MCF 10A (cell line): ENCODE measurements around the gene AGBL4. TPM values are rescaled to one million over a fixed set of nuclear protein-coding genes. Genes with fewer than 3 reads are reported as not detected.

Experiments used
- BruUV-seq: library from RNA; stranded (reverse); fragments of 400-500 nt; replicated peaks from 2 replicates; lab custom pipeline; 2021; lab: Mats Ljungman, UMichigan
- CTCF ChIA-PET: fragments of 300-600 bp; sonication (Branson Sonifier 250); formaldehyde crosslinking; extraction: SDS; loops from one replicate; lab custom pipeline; 2021; ENCODE audit warnings: antibody characterized with exemption, inconsistent platforms; lab: Yijun Ruan, JAX
- POLR2A ChIA-PET: fragments of 300-600, 350-650 bp; sonication (Branson Sonifier 250); formaldehyde crosslinking; extraction: SDS; loops from one replicate; lab custom pipeline; 2020; ENCODE audit warnings: antibody characterized with exemption, inconsistent platforms; lab: Yijun Ruan, JAX
- DNase-seq: peaks from one replicate; pipeline ENCODE4 v3.0.0-alpha.2; 2018; ENCODE audit not compliant: unreplicated experiment
- H3K27ac Mint-ChIP-seq: one replicate; pipeline ENCODE4 v1.8.0; 2022; ENCODE audit warnings: mild to moderate bottlenecking, low read depth, mixed read lengths; ENCODE audit not compliant: unreplicated experiment
- H3K27me3 Mint-ChIP-seq: one replicate; pipeline ENCODE4 v1.8.0; 2022; ENCODE audit warnings: mixed read lengths; ENCODE audit not compliant: insufficient read depth, unreplicated experiment
- H3K36me3 Mint-ChIP-seq: one replicate; pipeline ENCODE4 v1.8.0; 2022; ENCODE audit warnings: mild to moderate bottlenecking, moderate library complexity, mixed read lengths; ENCODE audit not compliant: insufficient read depth, unreplicated experiment
- H3K4me1 Mint-ChIP-seq: one replicate; pipeline ENCODE4 v1.8.0; 2022; ENCODE audit warnings: mixed read lengths; ENCODE audit not compliant: insufficient read depth, unreplicated experiment
- H3K4me3 Mint-ChIP-seq: one replicate; pipeline ENCODE4 v1.8.0; 2022; ENCODE audit warnings: mild to moderate bottlenecking, moderate library complexity, mixed read lengths; ENCODE audit not compliant: unreplicated experiment
- H3K9me3 Mint-ChIP-seq: one replicate; pipeline ENCODE4 v1.8.0; 2022; ENCODE audit warnings: mixed read lengths; ENCODE audit not compliant: unreplicated experiment
- CTCF ChIP-seq: fragments of 200-600 bp; IDR thresholded peaks from one replicate; pipeline ENCODE4 v1.8.0; 2022; ENCODE audit warnings: antibody characterized with exemption, mild to moderate bottlenecking; ENCODE audit not compliant: unreplicated experiment
- intact Hi-C: fragments of 100-400 bp; cut with micrococcal nuclease; formaldehyde crosslinking; loops from 2 replicates; pipeline ENCODE4 v1.14.1; 2022
- total RNA-seq: library from RNA; stranded (reverse); gene quantifications from 2 replicates; pipeline ENCODE4 v1.2.3, GENCODE V29; 2022

Gene AGBL4
- total RNA-seq, 1 experiment from 2014 or later = not detected

DNA sequence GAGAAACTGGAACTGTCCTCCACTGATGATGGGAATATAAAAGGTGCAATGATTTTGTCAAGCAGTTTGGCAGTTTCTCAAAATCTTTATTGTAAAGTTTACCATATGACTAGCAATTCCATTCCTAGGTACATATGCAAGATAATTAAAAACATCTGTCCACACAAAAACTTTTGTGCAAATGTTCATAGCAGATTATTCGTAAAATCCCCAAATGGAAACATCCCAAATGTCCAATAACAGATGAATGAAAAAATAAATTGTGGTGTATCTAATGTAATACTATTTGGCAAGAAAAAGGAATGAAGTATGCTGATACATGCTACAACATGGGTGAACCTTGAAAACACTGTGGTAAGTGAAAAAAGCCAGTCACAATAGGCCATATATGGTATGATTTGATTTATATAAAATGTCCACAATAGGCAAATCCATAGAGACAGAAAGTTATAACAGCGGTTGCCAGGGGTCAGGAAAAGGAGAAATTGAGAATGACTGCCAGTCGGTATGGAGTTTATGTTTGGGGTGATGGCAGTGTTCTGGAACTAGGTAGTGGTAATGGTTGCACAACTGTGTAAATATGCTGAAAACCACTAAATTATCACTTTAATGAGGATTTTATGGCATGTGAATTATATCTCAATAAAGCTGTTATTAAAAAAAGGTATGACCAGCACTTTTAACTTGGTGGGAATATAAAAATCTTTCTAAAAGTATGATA lies 1165.4 kb downstream of the AGBL4 start:
- Mint-ChIP-seq H3K27me3 (no peaks in the 10 kb centered on the region), H3K4me3 (no peak overlapping the region), H3K4me1 (peaks cover 13% of the 10 kb centered on the region), H3K9me3 (peaks cover 10% of the 10 kb centered on the region), H3K36me3 (peaks cover 4% of the 10 kb centered on the region), H3K27ac (no peak overlapping the region)
- no peak for DNase-seq
- ChIA-PET CTCF (interaction anchor here (0.5 to 2.1 kb wide), 3 partner anchors 12 to 1192 kb away, joined by 4 to 8 read pairs (median 4); no protein-coding TSS in a partner anchor), POLR2A (interaction anchor here (1.0 to 1.9 kb wide), 2 partner anchors 10 to 20 kb away, joined by 5 to 7 read pairs; no protein-coding TSS in a partner anchor)
- no TSS peak for BruUV-seq
- intact Hi-C loops = no loop called here
- TF ChIP-seq CTCF = no peak

DNA sequence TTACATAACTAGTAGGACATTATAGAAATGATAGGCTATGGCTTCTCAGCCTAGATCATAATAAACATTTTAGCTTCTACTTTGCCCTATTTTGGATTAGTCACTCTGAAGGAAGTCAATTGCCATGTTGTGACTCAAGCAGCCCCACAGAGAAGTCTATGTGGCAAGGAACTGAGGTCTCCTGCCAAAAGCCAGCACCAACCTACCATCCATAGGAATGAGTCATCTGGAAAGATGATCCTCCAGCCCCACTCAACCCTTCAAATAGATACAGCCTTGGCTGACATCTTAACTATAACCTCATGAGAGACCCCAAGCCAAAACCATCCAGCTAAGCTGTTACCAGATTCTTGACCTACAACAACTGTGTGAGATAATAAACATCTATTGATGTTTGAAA lies 1170.7 kb downstream of the AGBL4 start:
- H3K27ac Mint-ChIP-seq = peak overlapping the region; percentile 47
- POLR2A ChIA-PET = interaction anchor here (0.6 to 1.2 kb wide), 3 partner anchors 20 to 1989 kb away, joined by 3 to 5 read pairs (median 3); no protein-coding TSS in a partner anchor
- H3K4me1 Mint-ChIP-seq = peaks cover 6% of the 10 kb centered on the region
- CTCF ChIA-PET = interaction anchor here (0.6 to 2.9 kb wide), 7 partner anchors 12 to 281 kb away, joined by 3 to 13 read pairs (median 5); no protein-coding TSS in a partner anchor
- BruUV-seq = no TSS peak
- H3K9me3 Mint-ChIP-seq = no peaks in the 10 kb centered on the region
- DNase-seq = peak; percentile 95
- no peak overlapping the region for H3K4me3 Mint-ChIP-seq
- intact Hi-C loops = no loop called here
- no peak for TF ChIP-seq CTCF
- no peaks in the 10 kb centered on the region for H3K27me3 Mint-ChIP-seq
- no peaks in the 10 kb centered on the region for H3K36me3 Mint-ChIP-seq

GRCh38 chr1:48851638-48852037 lies 1172.1 kb downstream of the AGBL4 start:
- no TSS peak for BruUV-seq
- intact Hi-C loops = no loop called here
- Mint-ChIP-seq H3K27me3 (no peaks in the 10 kb centered on the region), H3K9me3 (no peaks in the 10 kb centered on the region), H3K4me3 (no peak overlapping the region), H3K4me1 (peaks cover 6% of the 10 kb centered on the region), H3K36me3 (no peaks in the 10 kb centered on the region), H3K27ac (no peak overlapping the region)
- CTCF ChIA-PET = interaction anchor here (1.2 to 1.3 kb wide), 2 partner anchors 11 to 64 kb away, joined by 3 to 8 read pairs; no protein-coding TSS in a partner anchor
- no peak for TF ChIP-seq CTCF
- POLR2A ChIA-PET = no interaction called here
- DNase-seq = no peak

DNA sequence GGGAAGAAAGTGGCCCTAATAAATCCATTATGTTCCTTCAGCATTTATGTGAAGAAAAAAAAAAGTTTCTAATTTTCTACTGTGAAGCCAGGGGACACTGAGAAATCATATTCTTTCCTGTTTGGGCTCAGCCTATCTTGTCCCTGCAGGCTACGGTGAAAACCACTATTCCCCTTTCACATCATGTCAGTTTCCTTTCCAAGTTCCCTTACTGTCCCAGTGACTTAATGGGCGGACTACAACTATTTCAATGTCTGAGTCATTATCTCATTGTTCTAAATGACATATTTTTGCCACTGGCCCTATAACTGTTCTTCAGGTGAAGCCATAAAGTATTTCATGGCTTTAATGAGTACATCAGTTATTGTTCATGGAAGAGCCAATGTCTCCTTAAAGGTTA lies 1175.7 kb downstream of the AGBL4 start:
- CTCF ChIA-PET = interaction anchor here (1.0 kb wide), 1 partner anchor 198 kb away, joined by 4 read pairs; no protein-coding TSS in a partner anchor
- Mint-ChIP-seq H3K4me1 (peaks cover 2% of the 10 kb centered on the region), H3K27ac (no peak overlapping the region), H3K9me3 (no peaks in the 10 kb centered on the region), H3K4me3 (no peak overlapping the region), H3K27me3 (no peaks in the 10 kb centered on the region), H3K36me3 (no peaks in the 10 kb centered on the region)
- intact Hi-C loops = no loop called here
- no TSS peak for BruUV-seq
- no peak for TF ChIP-seq CTCF
- POLR2A ChIA-PET = no interaction called here
- DNase-seq = no peak
